GM12878 (cell line): ENCODE results near the gene FCRLA. TPM values are rescaled to one million over a fixed set of nuclear protein-coding genes. Genes with fewer than 3 reads are reported as not detected.
A peak's percentile ranks its signal among the peaks of the same experiment; 100 is the strongest.

Experiments used
- ASH2L ChIP-seq: fragments of 300-600, 200-600 bp; sonication (generic); IDR thresholded peaks from 2 replicates; pipeline ENCODE4 v1.6.1; 2017; ENCODE audit warnings: low read depth, mild to moderate bottlenecking, borderline replicate concordance
- CBX5 ChIP-seq: sonication (generic); IDR thresholded peaks from 2 replicates; pipeline ENCODE4 v1.6.1; 2016; ENCODE audit warnings: low read depth, moderate library complexity, mild to moderate bottlenecking, inconsistent platforms
- CHD2 ChIP-seq: IDR thresholded peaks from 2 replicates; pipeline ENCODE4 v1.6.1; 2011; ENCODE audit warnings: low read depth, low read length, improper control_type of control experiment, borderline replicate concordance
- GABPA ChIP-seq: IDR thresholded peaks from 2 replicates; pipeline ENCODE4 v1.6.1; 2014; ENCODE audit warnings: antibody characterized with exemption, low read depth, mild to moderate bottlenecking, inconsistent platforms
- GATAD2B ChIP-seq: fragments of 450-650 bp; conservative IDR thresholded peaks from 2 replicates; pipeline ENCODE4 v1.6.1; 2017; ENCODE audit warnings: low read depth, mild to moderate bottlenecking, moderate library complexity
- HDAC2 ChIP-seq: fragments of 200-600 bp; sonication (generic); IDR thresholded peaks from 2 replicates; pipeline ENCODE4 v1.6.1; 2017
- LARP7 ChIP-seq: fragments of 450-650 bp; IDR thresholded peaks from 2 replicates; pipeline ENCODE4 v1.6.1; 2017; ENCODE audit warnings: mild to moderate bottlenecking
- MEF2A ChIP-seq: IDR thresholded peaks from 2 replicates; pipeline ENCODE4 v1.6.1; 2011; ENCODE audit warnings: low read depth, mild to moderate bottlenecking, low read length, moderate library complexity; ENCODE audit not compliant: insufficient read depth
- MTA3 ChIP-seq: IDR thresholded peaks from 2 replicates; pipeline ENCODE4 v1.6.1; 2012; ENCODE audit warnings: low read length, inconsistent platforms, borderline replicate concordance
- MXI1 ChIP-seq: fragments of 150-350 bp; IDR thresholded peaks from 2 replicates; pipeline ENCODE4 v1.6.1; 2011; ENCODE audit warnings: low read depth, mild to moderate bottlenecking, inconsistent platforms, low read length, improper control_type of control experiment
- NBN ChIP-seq: fragments of 450-650 bp; IDR thresholded peaks from 2 replicates; pipeline ENCODE4 v1.6.1; 2016
- POLR2AphosphoS2 ChIP-seq: IDR thresholded peaks from 2 replicates; pipeline ENCODE4 v1.6.1; 2011; ENCODE audit warnings: low read depth, mild to moderate bottlenecking, low read length, improper control_type of control experiment, moderate library complexity
- POU2F2 ChIP-seq: IDR thresholded peaks from 3 replicates; pipeline ENCODE4 v1.6.1; 2011; ENCODE audit warnings: low read depth, mild to moderate bottlenecking, low read length, borderline replicate concordance
- RAD51 ChIP-seq: fragments of 450-650 bp; IDR thresholded peaks from 2 replicates; pipeline ENCODE4 v1.6.1; 2016; ENCODE audit warnings: moderate library complexity, mild to moderate bottlenecking, inconsistent platforms
- RBBP5 ChIP-seq: fragments of 200-600 bp; sonication (generic); conservative IDR thresholded peaks from 2 replicates; pipeline ENCODE4 v1.6.1; 2016
- RELA ChIP-seq: fragments of 450-650 bp; IDR thresholded peaks from 2 replicates; pipeline ENCODE4 v1.8.0; 2014; ENCODE audit warnings: borderline replicate concordance; ENCODE audit not compliant: partially characterized antibody
- RFX5 ChIP-seq: IDR thresholded peaks from 2 replicates; pipeline ENCODE4 v1.6.1; 2011; ENCODE audit warnings: low read depth, low read length, improper control_type of control experiment
- SIX5 ChIP-seq: IDR thresholded peaks from 2 replicates; pipeline ENCODE4 v1.6.1; 2011; ENCODE audit warnings: mild to moderate bottlenecking, low read depth, low read length, moderate library complexity; ENCODE audit not compliant: severe bottlenecking
- SRF ChIP-seq, 2 experiments: IDR thresholded peaks; 2 replicates each; pipeline ENCODE4 v1.6.1; 2011; ENCODE audit warnings: low read depth in 2 of 2, low read length in 2 of 2, mild to moderate bottlenecking in 1 of 2, moderate library complexity in 1 of 2
- TARDBP ChIP-seq: IDR thresholded peaks from 2 replicates; pipeline ENCODE4 v1.6.1; 2016; ENCODE audit warnings: borderline replicate concordance
- ZNF384 ChIP-seq: IDR thresholded peaks from 2 replicates; pipeline ENCODE4 v1.6.1; 2012; ENCODE audit warnings: low read depth, mild to moderate bottlenecking, low read length, improper control_type of control experiment, borderline replicate concordance
- ZNF622 ChIP-seq: fragments of 450-650 bp; IDR thresholded peaks from 2 replicates; pipeline ENCODE4 v1.6.1; 2017; ENCODE audit warnings: mild to moderate bottlenecking, inconsistent platforms
- polyA plus RNA-seq, 11 experiments: library from polyadenylated mRNA; depleted of rRNA in 4 of 11; unstranded in 6 of 11; stranded (reverse) in 5 of 11; fragments of >200 nt; fragmentation: Nextera tagmentation in 4 of 11; fragmentation: Illumina TruSeq in 1 of 11; extraction: Ambion mirVana in 4 of 11; extraction: Trizol in 1 of 11; gene quantifications; 1 replicate in 1 of 11; 2 replicates in 10 of 11; pipeline versions ENCODE4 v1.2.1 to v1.2.3, GENCODE V29; 2011 to 2016; ENCODE audit warnings: inconsistent platforms in 2 of 11, missing spikeins in 2 of 11, low read depth in 1 of 11
- total RNA-seq, 4 experiments: library from RNA; depleted of rRNA in 3 of 4; stranded (reverse); fragments of >200 nt in 3 of 4; fragmentation: Illumina TruSeq in 1 of 4; extraction: Trizol in 1 of 4; gene quantifications; 2 replicates each; pipeline versions ENCODE4 v1.2.1 to v1.2.3, GENCODE V29; 2013 to 2021
- TF ChIP-seq, protein P1 (sequence below): IDR thresholded peaks from 2 replicates; pipeline ENCODE4 v1.6.1; 2011; ENCODE audit warnings: low read depth, low read length, improper control_type of control experiment, borderline replicate concordance
- TF ChIP-seq, protein P2 (sequence below): fragments of 450-650 bp; conservative IDR thresholded peaks from 2 replicates; pipeline ENCODE4 v1.6.1; 2017; ENCODE audit warnings: mild to moderate bottlenecking, moderate library complexity
- TF ChIP-seq, protein P3 (sequence below): fragments of 450-650 bp; IDR thresholded peaks from 2 replicates; pipeline ENCODE4 v1.6.1; 2014; ENCODE audit warnings: mild to moderate bottlenecking
- TF ChIP-seq, protein P4 (sequence below): IDR thresholded peaks from 2 replicates; pipeline ENCODE4 v1.6.1; 2012; ENCODE audit warnings: mild to moderate bottlenecking, low read depth, low read length

FCRLA gene
- total and polyA plus RNA-seq, 10 of the 15 experiments (the other 5 are each of a cell fraction or from before 2014, with no cell fraction given): 130 to 714 (median 374) TPM

DNA sequence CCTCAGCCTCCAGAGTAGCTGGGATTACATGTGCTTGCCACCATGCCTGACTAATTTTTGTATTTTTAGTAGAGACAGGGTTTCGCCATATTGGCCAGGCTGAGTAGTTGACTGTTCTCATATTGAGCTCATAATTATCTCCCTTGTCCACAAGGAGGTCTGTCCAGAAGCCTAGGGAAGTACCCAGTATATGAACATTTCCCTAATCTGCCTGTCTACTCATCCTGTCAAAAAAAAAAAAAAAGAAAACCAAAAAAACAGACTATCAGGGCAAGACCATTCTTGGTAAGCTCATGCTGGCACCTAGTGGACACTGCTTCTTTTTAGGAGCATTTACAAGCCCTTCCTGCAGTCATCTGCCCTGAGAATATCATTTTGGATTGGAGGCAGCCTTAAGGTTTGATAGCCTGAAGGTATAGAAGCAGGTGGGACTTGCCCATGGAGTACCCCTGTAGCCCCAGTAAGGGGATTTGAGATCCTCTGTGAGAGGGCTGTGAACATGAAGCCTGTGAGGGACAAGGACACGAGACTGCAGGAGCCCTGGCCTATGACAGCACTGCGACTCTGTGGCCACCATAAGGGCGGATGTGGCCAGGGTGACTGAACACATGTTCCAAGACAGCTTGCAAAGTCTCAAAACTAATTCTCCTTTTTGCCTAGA, 31.7 kb downstream of the FCRLA start (continued):
- TF ChIP-seq CHD2: no peak
- no peak for TF ChIP-seq POU2F2
- peak; percentile 99 for TF ChIP-seq ZNF384
- no peak for TF ChIP-seq RBBP5
- TF ChIP-seq SRF (IDR thresholded peaks at IDR 0.05; ENCODE audit: low read depth in 2 of 2, low read length in 2 of 2): no peak
- no peak for TF ChIP-seq ZNF622
- TF ChIP-seq, protein P1, sequence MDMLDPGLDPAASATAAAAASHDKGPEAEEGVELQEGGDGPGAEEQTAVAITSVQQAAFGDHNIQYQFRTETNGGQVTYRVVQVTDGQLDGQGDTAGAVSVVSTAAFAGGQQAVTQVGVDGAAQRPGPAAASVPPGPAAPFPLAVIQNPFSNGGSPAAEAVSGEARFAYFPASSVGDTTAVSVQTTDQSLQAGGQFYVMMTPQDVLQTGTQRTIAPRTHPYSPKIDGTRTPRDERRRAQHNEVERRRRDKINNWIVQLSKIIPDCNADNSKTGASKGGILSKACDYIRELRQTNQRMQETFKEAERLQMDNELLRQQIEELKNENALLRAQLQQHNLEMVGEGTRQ: no peak; the same call in 1 of the 2 replicates
- TF ChIP-seq GATAD2B: no peak
- TF ChIP-seq, protein P2, sequence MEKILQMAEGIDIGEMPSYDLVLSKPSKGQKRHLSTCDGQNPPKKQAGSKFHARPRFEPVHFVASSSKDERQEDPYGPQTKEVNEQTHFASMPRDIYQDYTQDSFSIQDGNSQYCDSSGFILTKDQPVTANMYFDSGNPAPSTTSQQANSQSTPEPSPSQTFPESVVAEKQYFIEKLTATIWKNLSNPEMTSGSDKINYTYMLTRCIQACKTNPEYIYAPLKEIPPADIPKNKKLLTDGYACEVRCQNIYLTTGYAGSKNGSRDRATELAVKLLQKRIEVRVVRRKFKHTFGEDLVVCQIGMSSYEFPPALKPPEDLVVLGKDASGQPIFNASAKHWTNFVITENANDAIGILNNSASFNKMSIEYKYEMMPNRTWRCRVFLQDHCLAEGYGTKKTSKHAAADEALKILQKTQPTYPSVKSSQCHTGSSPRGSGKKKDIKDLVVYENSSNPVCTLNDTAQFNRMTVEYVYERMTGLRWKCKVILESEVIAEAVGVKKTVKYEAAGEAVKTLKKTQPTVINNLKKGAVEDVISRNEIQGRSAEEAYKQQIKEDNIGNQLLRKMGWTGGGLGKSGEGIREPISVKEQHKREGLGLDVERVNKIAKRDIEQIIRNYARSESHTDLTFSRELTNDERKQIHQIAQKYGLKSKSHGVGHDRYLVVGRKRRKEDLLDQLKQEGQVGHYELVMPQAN: no peak
- no peak for TF ChIP-seq TARDBP
- TF ChIP-seq SIX5: no peak
- TF ChIP-seq RELA: peak; percentile 28
- peak; percentile 47; the same call in 1 of the 2 replicates for TF ChIP-seq MXI1
- TF ChIP-seq, protein P3, sequence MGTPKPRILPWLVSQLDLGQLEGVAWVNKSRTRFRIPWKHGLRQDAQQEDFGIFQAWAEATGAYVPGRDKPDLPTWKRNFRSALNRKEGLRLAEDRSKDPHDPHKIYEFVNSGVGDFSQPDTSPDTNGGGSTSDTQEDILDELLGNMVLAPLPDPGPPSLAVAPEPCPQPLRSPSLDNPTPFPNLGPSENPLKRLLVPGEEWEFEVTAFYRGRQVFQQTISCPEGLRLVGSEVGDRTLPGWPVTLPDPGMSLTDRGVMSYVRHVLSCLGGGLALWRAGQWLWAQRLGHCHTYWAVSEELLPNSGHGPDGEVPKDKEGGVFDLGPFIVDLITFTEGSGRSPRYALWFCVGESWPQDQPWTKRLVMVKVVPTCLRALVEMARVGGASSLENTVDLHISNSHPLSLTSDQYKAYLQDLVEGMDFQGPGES: no peak
- TF ChIP-seq HDAC2: no peak
- TF ChIP-seq, protein P4, sequence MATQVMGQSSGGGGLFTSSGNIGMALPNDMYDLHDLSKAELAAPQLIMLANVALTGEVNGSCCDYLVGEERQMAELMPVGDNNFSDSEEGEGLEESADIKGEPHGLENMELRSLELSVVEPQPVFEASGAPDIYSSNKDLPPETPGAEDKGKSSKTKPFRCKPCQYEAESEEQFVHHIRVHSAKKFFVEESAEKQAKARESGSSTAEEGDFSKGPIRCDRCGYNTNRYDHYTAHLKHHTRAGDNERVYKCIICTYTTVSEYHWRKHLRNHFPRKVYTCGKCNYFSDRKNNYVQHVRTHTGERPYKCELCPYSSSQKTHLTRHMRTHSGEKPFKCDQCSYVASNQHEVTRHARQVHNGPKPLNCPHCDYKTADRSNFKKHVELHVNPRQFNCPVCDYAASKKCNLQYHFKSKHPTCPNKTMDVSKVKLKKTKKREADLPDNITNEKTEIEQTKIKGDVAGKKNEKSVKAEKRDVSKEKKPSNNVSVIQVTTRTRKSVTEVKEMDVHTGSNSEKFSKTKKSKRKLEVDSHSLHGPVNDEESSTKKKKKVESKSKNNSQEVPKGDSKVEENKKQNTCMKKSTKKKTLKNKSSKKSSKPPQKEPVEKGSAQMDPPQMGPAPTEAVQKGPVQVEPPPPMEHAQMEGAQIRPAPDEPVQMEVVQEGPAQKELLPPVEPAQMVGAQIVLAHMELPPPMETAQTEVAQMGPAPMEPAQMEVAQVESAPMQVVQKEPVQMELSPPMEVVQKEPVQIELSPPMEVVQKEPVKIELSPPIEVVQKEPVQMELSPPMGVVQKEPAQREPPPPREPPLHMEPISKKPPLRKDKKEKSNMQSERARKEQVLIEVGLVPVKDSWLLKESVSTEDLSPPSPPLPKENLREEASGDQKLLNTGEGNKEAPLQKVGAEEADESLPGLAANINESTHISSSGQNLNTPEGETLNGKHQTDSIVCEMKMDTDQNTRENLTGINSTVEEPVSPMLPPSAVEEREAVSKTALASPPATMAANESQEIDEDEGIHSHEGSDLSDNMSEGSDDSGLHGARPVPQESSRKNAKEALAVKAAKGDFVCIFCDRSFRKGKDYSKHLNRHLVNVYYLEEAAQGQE: no peak
- no peak for TF ChIP-seq POLR2AphosphoS2
- no peak for TF ChIP-seq ASH2L
- TF ChIP-seq RFX5: peak; percentile 93
- peak; percentile 90 for TF ChIP-seq NBN
- 0 out of 2 replicates have a peak, but pooled peaks have one; percentile 30 for TF ChIP-seq GABPA
- no peak for TF ChIP-seq LARP7
- TF ChIP-seq RAD51: peak; percentile 53
- TF ChIP-seq MEF2A: no peak
- TF ChIP-seq CBX5: no peak
- no peak for TF ChIP-seq MTA3
